Ramos (cell line): ENCODE measurements around the gene STAMBPL1.

ENCODE experiments used
- in situ Hi-C: fragments of 300-500 bp; cut with MboI; formaldehyde crosslinking; loops from one replicate; pipeline ENCODE4 v1.14.3; 2022; ENCODE audit warnings: low sequenced_read_pairs; ENCODE audit not compliant: unreplicated experiment

STAMBPL1 gene

DNA sequence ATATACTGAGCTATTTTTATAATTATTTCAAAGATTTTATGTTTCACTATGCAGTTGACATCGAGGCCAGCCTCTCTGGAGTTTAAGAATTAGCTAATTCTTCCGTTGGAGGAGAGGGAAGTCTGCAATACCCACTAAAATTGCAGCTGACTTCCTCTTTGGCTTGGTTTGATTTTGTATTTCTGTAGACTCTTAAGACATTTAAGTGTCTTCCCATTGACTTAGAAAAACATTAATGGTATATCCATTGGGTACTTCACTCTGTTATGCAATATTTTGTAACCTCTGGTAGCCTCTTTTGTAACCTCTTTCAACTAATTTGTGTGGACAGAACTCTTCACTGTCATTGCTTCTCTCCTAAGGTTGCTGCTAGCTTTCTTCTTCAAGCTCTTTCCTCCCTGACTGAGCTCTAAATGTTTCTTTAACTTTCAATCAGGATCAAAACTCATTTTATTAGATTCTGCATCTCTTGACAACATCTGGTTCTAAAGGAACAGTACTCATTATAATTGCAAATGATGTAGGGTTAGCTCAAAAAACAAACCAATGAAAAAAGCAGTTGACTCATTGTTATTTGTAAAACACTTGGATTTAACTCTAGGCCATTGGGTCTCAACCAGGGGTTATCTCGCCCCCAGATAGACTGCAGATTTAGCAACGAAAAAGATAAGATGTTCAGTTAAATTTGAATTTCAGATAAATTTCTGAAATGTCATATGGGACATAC is 26.7 kb upstream of the STAMBPL1 start:
- in situ Hi-C loops, result no loop called here

- in situ Hi-C loops, result no loop called here
These were observed 25.4 kb upstream of the STAMBPL1 start for GRCh38 chr10:88854684-88855083.

- in situ Hi-C loops, result no loop called here
These were observed 22.2 kb upstream of the STAMBPL1 start for GRCh38 chr10:88857831-88858230.

DNA sequence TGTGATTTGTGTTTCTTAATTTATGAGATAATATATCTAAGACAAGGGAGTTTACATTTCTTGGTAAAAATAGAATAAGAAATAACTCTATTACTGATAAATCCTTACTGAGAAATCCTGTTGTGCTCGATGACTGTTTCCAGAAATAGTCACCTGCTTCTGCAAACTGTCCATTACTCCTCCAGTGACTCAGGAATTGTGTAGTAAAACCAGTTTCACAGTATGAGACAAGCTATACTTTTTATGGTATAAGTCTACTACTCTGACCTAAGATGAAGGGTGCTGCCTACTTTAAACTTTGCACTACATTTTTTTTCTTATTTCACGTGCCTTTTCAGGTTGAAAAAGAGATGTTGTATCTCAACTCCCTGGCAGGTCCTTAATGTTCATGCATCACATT is 21.6 kb upstream of the STAMBPL1 start:
- in situ Hi-C loops, result no loop called here

DNA sequence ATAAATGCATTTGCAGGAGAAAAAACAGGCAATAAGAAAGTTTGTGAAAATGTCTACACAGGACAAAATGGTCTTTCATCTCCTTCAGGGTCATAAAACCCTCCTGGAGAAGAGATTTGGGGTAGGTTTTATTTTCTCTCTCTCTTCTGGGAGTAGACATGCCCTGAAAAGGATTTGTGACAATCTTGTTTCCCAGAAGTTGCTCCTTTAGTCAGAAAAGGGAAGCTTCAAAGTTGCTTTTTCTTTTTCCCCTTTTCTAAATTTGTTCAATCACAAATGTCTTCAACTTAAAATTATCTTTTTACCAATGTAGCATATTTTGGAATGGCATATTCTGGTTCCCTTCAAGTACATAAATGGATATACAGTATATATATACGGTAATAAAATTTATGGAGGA is 19.0 kb upstream of the STAMBPL1 start:
- in situ Hi-C loops, result no loop called here

- in situ Hi-C loops, result no loop called here
These were observed 14.7 kb upstream of the STAMBPL1 start for GRCh38 chr10:88865281-88865876.

- in situ Hi-C loops, result no loop called here
These were observed 13.6 kb upstream of the STAMBPL1 start for GRCh38 chr10:88866454-88866853.

- in situ Hi-C loops, result no loop called here
These were observed 10.0 kb upstream of the STAMBPL1 start for GRCh38 chr10:88870089-88870488.

DNA sequence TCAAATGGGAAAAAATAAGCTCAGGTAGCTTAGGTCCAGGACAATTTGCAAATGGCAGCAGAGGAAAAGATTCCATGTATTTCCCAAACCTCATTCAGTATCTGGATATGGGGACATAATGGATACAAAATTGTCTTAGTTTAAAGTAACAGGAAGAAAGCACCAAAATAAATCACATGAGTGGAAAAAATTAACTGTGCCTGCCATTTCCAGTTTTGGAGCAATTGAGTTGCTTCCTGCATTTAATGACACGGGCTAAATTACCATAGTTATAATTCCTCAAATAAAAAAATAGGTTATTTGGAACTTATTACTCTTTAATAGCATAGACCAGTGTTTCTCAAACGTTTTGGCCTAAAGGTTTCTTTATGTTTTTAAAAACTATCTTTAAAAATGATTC is 6.3 kb upstream of the STAMBPL1 start:
- in situ Hi-C loops, result no loop called here

DNA sequence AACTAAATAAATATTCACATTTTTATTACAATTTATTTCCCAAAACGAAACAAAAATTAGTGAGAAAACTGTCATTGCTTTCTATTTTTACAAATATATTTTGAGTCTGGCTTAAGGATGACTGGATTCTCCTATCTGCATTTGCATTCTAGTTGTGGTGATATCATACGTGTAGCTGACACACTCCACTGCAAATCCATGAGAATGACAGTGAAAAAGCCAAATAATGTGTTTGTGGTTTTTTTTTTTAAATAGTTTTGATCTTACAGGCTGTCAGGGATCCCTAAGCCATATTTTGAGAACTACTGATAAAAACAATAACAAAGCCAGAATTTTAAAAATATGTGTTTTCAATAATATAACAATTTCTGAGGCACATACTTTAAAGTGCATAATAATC is 5.8 kb upstream of the STAMBPL1 start:
- in situ Hi-C loops, result no loop called here

DNA sequence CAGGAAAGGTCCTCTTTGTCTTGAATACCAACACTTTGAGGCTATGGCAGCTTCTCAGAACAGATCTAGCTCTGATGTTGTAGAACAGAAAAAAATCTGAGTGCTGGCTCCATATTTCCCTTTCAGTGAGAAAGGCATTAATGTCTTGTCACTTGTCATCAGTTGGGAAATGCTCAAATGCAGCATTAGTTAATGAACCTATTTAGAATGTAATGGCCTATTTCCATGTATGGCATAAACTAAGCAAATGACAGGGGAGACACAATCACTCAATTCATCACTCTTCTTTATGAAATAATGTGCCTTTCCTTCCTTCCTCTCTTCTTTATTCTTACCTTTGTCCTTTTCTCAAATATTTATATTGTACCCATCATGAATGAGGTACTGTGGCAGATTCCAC is 5.0 kb upstream of the STAMBPL1 start:
- in situ Hi-C loops, result loop anchor here (25.0 kb wide), 4 partner anchors 488 to 1788 kb away; partner anchors contain the start of genes GLUD1, PANK1 and SHLD2

- in situ Hi-C loops, result loop anchor here (25.0 kb wide), 4 partner anchors 490 to 1790 kb away; partner anchors contain the start of genes GLUD1, PANK1 and SHLD2
These were observed 2.7 kb upstream of the STAMBPL1 start for GRCh38 chr10:88877298-88877697.

GRCh38 chr10:88880282-88881076 is 434 bp downstream of the STAMBPL1 start:
- in situ Hi-C loops, result loop anchor here (25.0 kb wide), 4 partner anchors 493 to 1793 kb away; partner anchors contain the start of genes GLUD1, PANK1 and SHLD2

- in situ Hi-C loops, result loop anchor here (25.0 kb wide), 4 partner anchors 494 to 1794 kb away; partner anchors contain the start of genes GLUD1, PANK1 and SHLD2
These were observed 1.3 kb downstream of the STAMBPL1 start for GRCh38 chr10:88881320-88881719.

GRCh38 chr10:88881922-88882645 is 2.0 kb downstream of the STAMBPL1 start:
- in situ Hi-C loops, result loop anchor here (25.0 kb wide), 4 partner anchors 495 to 1795 kb away; partner anchors contain the start of genes GLUD1, PANK1 and SHLD2

DNA sequence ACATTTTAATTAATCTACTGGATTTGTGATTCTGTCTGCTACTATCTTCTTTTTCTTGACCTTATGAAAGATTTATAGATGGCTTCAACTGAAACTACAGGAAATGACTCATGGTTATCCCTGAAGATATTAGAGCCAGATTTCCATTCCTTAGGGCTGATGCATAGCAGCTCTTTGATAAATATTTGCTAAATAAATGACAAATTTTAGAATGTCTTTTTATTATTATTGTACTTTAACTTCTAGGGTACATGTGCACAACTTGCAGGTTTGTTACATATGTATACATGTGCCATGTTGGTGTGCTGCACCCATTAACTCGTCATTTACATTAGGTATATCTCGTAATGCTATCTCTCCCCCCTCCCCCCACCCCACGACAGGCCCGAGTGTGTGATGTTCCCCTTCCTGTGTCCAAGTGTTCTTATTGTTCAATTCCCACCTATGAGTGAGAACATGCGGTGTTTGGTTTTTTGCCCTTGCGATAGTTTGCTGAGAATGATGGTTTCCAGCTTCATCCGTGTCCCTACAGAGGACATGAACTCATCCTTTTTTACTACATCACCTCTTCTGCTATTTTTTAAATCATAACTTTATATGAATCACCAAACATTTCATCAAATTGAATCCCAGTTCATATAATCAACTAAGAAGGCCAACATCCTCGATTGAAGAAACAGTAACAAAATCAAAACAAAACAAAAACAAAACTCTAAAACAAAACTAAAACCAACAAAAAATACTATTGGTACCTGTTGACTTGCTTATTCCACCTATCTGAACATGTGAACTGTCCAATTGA is 2.8 kb downstream of the STAMBPL1 start:
- in situ Hi-C loops, result loop anchor here (25.0 kb wide), 4 partner anchors 496 to 1796 kb away; partner anchors contain the start of genes GLUD1, PANK1 and SHLD2

GRCh38 chr10:88883448-88883809 is 3.4 kb downstream of the STAMBPL1 start:
- in situ Hi-C loops, result loop anchor here (25.0 kb wide), 4 partner anchors 496 to 1796 kb away; partner anchors contain the start of genes GLUD1, PANK1 and SHLD2

DNA sequence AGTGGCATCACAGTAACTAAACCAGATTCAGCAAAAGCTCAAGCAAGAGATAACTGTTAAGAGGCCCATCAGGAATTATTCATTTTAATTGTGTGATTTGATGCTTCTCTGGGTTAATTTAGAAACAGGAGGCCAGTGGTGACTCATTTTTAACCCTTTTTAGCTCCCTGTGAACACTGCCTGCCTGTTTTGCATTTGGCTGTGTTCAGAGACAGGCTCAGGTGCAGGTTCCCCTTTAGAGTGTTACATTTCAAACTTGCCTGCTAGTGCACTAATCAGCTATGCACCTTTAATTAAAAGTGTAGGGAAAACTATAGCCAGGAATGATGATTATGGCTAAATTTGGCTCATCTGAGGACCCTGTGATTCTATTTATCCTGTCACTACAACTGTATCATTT is 6.5 kb downstream of the STAMBPL1 start:
- in situ Hi-C loops, result loop anchor here (25.0 kb wide), 4 partner anchors 499 to 1799 kb away; partner anchors contain the start of genes GLUD1, PANK1 and SHLD2
